GM12891 (cell line): ENCODE results near the gene UBE2J2.

Experiments
- PAX5 ChIP-seq: IDR thresholded peaks from 2 replicates; pipeline ENCODE4 v1.6.1; 2011; ENCODE audit warnings: low read length, moderate library complexity, mild to moderate bottlenecking; ENCODE audit not compliant: insufficient read depth, severe bottlenecking
- POLR2A ChIP-seq: IDR thresholded peaks from 2 replicates; pipeline ENCODE4 v1.6.1; 2011; ENCODE audit warnings: low read depth, low read length, control low read depth
- POLR2AphosphoS5 ChIP-seq: IDR thresholded peaks from 2 replicates; pipeline ENCODE4 v1.6.1; 2011; ENCODE audit warnings: low read depth, low read length, control low read depth
- POU2F2 ChIP-seq: IDR thresholded peaks from 2 replicates; pipeline ENCODE4 v1.6.1; 2011; ENCODE audit warnings: low read depth, mild to moderate bottlenecking, control low read depth, low read length, moderate library complexity
- SPI1 ChIP-seq: IDR thresholded peaks from 2 replicates; pipeline ENCODE4 v1.6.1; 2011; ENCODE audit warnings: low read depth, low read length, control low read depth
- TAF1 ChIP-seq: IDR thresholded peaks from 2 replicates; pipeline ENCODE4 v1.6.1; 2011; ENCODE audit warnings: low read depth, low read length, control low read depth

DNA sequence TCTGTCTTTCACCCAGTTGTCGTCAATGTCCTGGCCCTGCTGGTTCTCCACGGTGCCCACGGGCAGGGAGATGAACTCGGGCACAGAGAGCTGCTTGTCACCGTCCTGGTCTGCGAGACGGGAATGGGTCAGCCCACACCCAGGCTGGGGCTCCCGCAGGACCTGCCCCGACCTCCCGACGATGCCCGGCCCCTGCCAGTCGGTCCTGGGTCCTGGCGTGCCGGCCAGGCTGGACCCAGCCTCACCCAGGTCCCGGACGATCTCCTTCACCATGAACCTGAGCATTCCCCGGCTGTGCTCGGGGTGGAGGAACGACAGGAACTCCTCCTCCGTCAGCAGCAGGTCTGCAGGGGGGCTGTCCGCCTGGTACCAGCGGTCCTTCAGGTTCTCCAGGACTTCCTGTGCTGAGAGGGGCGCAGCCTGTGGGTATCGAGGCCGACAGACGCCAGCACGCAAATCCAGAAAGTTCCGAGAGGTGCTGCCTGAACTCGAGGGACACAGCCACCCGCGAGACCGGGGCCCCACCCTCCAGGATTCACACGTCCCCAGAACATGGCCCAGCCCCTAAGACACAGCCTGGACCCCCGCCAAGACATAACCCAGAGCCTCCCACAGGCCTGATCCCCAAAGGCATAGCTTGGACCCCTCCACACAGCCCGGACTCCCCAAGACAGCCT, 55.0 kb downstream of the UBE2J2 start:
- TF ChIP-seq POLR2A: no peak
- TF ChIP-seq POLR2AphosphoS5: no peak
- TF ChIP-seq TAF1: no peak
- no peak for TF ChIP-seq SPI1
- 0 out of 2 replicates have a peak, but pooled peaks have one; percentile 18 for TF ChIP-seq POU2F2
- TF ChIP-seq PAX5: no peak
